K562 (cell line): ENCODE measurements around the gene TFF3. TPM values are rescaled to one million over a fixed set of nuclear protein-coding genes. Genes with fewer than 3 reads are reported as not detected.

ENCODE experiments used
- ATAC-seq: fragments of 200-7000 bp; cut with Tn5 transposase; 3 replicates; pipeline ENCODE4 v1.9.1; 2020; ENCODE audit warnings: moderate library complexity
- BruUV-seq: library from RNA; stranded (reverse); fragments of 400-500 nt; replicated peaks from 2 replicates; lab custom pipeline; 2021; lab: Mats Ljungman, UMichigan
- CTCF ChIA-PET: fragments of 300-600 bp; formaldehyde crosslinking; extraction: SDS; loops from one replicate; lab custom pipeline; 2021; ENCODE audit warnings: low intra/inter-chr PET ratio; lab: Yijun Ruan, JAX
- POLR2A ChIA-PET: fragments of 300-600, 350-650 bp; sonication (Branson Sonifier 250); formaldehyde crosslinking; extraction: SDS; loops from one replicate; lab custom pipeline; 2021; ENCODE audit warnings: antibody characterized with exemption, inconsistent platforms; lab: Yijun Ruan, JAX
- DNase-seq, 4 experiments: peaks; one replicate each; pipeline versions ENCODE4 v3.0.0 to v3.0.0-alpha.2; 2011 to 2018; ENCODE audit warnings: low spot score in 3 of 4, mixed read lengths in 3 of 4; ENCODE audit errors: extremely low read depth in 1 of 4
- FAIRE-seq: peaks from 2 replicates; lab custom pipeline; 2011; peaks lifted over from hg19 to GRCh38; lab: Jason Lieb, UNC
- H2AFZ ChIP-seq: 2 replicates; pipeline ENCODE4 v1.6.0; 2011; ENCODE audit warnings: low read depth, low read length, control low read depth, inconsistent platforms
- H3K27ac ChIP-seq: fragments of 200-600 bp; 3 replicates; pipeline ENCODE4 v1.8.0; 2011; ENCODE audit warnings: low read depth, mild to moderate bottlenecking, control low read depth, inconsistent platforms, low read length, moderate library complexity, mixed read lengths; ENCODE audit errors: extremely low read depth
- H3K27me3 ChIP-seq, 2 experiments: fragments of 300-600 bp in 1 of 2; 2 replicates in 1 of 2; 3 replicates in 1 of 2; pipeline versions ENCODE4 v1.6.0 to v1.8.0; 2011; ENCODE audit warnings: inconsistent platforms in 2 of 2, low read length in 2 of 2, mild to moderate bottlenecking in 1 of 2, mixed read lengths in 1 of 2, moderate library complexity in 1 of 2; ENCODE audit not compliant: control insufficient read depth in 2 of 2, insufficient read depth in 2 of 2
- H3K36me3 ChIP-seq: fragments of 300-600 bp; 3 replicates; pipeline ENCODE4 v1.8.0; 2011; ENCODE audit warnings: mild to moderate bottlenecking, low read length, inconsistent platforms; ENCODE audit not compliant: control insufficient read depth, insufficient read depth
- H3K4me1 ChIP-seq, 2 experiments: fragments of 200-600 bp in 1 of 2; replicated peaks in 1 of 2; 2 replicates in 1 of 2; 3 replicates in 1 of 2; pipeline versions ENCODE4 v1.5.1 to v1.8.0; 2011; ENCODE audit warnings: inconsistent platforms in 2 of 2, low read length in 2 of 2, mild to moderate bottlenecking in 1 of 2, mixed read lengths in 1 of 2, moderate library complexity in 1 of 2; ENCODE audit not compliant: control insufficient read depth in 2 of 2, insufficient read depth in 2 of 2
- H3K4me2 ChIP-seq: 2 replicates; pipeline ENCODE4 v1.6.1; 2011; ENCODE audit warnings: low read length, control low read depth, inconsistent platforms, mixed read lengths; ENCODE audit not compliant: insufficient read depth
- H3K4me3 ChIP-seq: fragments of 200-600 bp; sonication (generic), shearing (Covaris generic); 2 replicates; pipeline ENCODE4 v1.5.1; 2016; ENCODE audit warnings: control low read depth, inconsistent platforms
- H3K79me2 ChIP-seq: fragments of 200-600 bp; 3 replicates; pipeline ENCODE4 v1.8.0; 2011; ENCODE audit warnings: low read length, inconsistent platforms; ENCODE audit not compliant: control insufficient read depth, insufficient read depth
- H3K9ac ChIP-seq, 2 experiments: 2 replicates each; pipeline versions ENCODE4 v1.6.0 to v1.6.1; 2011; ENCODE audit warnings: low read depth in 2 of 2, low read length in 2 of 2, control low read depth in 1 of 2, inconsistent platforms in 1 of 2, mild to moderate bottlenecking in 1 of 2, mixed read lengths in 1 of 2; ENCODE audit not compliant: insufficient read depth in 1 of 2
- H3K9me1 ChIP-seq: one replicate; pipeline ENCODE4 v1.6.0; 2011; ENCODE audit warnings: inconsistent platforms, mild to moderate bottlenecking, low read length, moderate library complexity; ENCODE audit not compliant: control insufficient read depth, insufficient read depth
- H3K9me3 ChIP-seq: replicated peaks from 2 replicates; pipeline ENCODE4 v1.5.1; 2011; ENCODE audit warnings: low read depth, low read length, inconsistent platforms; ENCODE audit not compliant: control insufficient read depth, insufficient read depth
- H4K20me1 ChIP-seq: replicated peaks from 2 replicates; pipeline ENCODE4 v1.6.1; 2011; ENCODE audit warnings: low read length, inconsistent platforms, mixed read lengths; ENCODE audit not compliant: control insufficient read depth, insufficient read depth
- ASH1L ChIP-seq: fragments of 450-650 bp; IDR thresholded peaks from 2 replicates; pipeline ENCODE4 v1.6.1; 2018; ENCODE audit warnings: borderline replicate concordance, mild to moderate bottlenecking, low read depth; ENCODE audit not compliant: partially characterized antibody
- BCLAF1 ChIP-seq, 2 experiments: fragments of 450-650 bp in 1 of 2; IDR thresholded peaks; 2 replicates each; pipeline ENCODE4 v1.6.1; 2011 to 2017; ENCODE audit warnings: low read depth in 2 of 2, antibody characterized with exemption in 1 of 2, borderline replicate concordance in 1 of 2, low read length in 1 of 2, mild to moderate bottlenecking in 1 of 2, mixed read lengths in 1 of 2; ENCODE audit not compliant: control insufficient read depth in 1 of 2
- ELK3 ChIP-seq: fragments of 450-650 bp; formaldehyde crosslinking; IDR thresholded peaks from 2 replicates; pipeline ENCODE4 v1.4.0; 2020; ENCODE audit warnings: mild to moderate bottlenecking
- GATAD2A ChIP-seq: fragments of 450-650 bp; IDR thresholded peaks from 2 replicates; pipeline ENCODE4 v1.6.1; 2017
- HDAC1 ChIP-seq, 2 experiments: fragments of 450-650 bp; IDR thresholded peaks; 2 replicates each; pipeline ENCODE4 v1.6.1; 2016 to 2017; ENCODE audit warnings: inconsistent platforms in 1 of 2, mild to moderate bottlenecking in 1 of 2, moderate library complexity in 1 of 2
- HINFP ChIP-seq: fragments of 450-650 bp; conservative IDR thresholded peaks from 2 replicates; pipeline ENCODE4 v1.6.1; 2016; ENCODE audit warnings: missing genetic modification characterization, low read depth, mild to moderate bottlenecking, control low read depth, missing compliant biosample characterization
- ILK ChIP-seq: fragments of 450-650 bp; IDR thresholded peaks from 2 replicates; pipeline ENCODE4 v1.6.1; 2016; ENCODE audit warnings: missing genetic modification characterization, low read depth, mild to moderate bottlenecking, missing compliant biosample characterization, moderate library complexity, borderline replicate concordance
- NFE2L1 ChIP-seq: fragments of 450-650 bp; IDR thresholded peaks from 2 replicates; pipeline ENCODE4 v1.6.1; 2016; ENCODE audit warnings: missing genetic modification characterization, low read depth, mild to moderate bottlenecking, missing compliant biosample characterization, moderate library complexity, borderline replicate concordance
- NR2F6 ChIP-seq: fragments of 450-650 bp; formaldehyde crosslinking; IDR thresholded peaks from 2 replicates; pipeline ENCODE4 v1.4.0; 2020; ENCODE audit warnings: mild to moderate bottlenecking
- SRSF3 ChIP-seq: fragments of 200-400 bp; formaldehyde crosslinking; IDR thresholded peaks from 2 replicates; pipeline ENCODE4 v1.6.1; 2016; ENCODE audit warnings: mild to moderate bottlenecking, low read length, moderate library complexity; ENCODE audit not compliant: insufficient read depth
- TBP ChIP-seq: optimal IDR thresholded peaks from 2 replicates; pipeline ENCODE3; 2011; ENCODE audit warnings: low read depth, low read length, improper control_type of control experiment
- THRA ChIP-seq: fragments of 450-650 bp; IDR thresholded peaks from 2 replicates; pipeline ENCODE4 v1.6.1; 2017; ENCODE audit warnings: mild to moderate bottlenecking, moderate library complexity
- U2AF1 ChIP-seq: fragments of 200-400 bp; formaldehyde crosslinking; optimal IDR thresholded peaks from 2 replicates; pipeline ENCODE3; 2017; ENCODE audit warnings: mild to moderate bottlenecking, low read depth, low read length, moderate library complexity
- U2AF2 ChIP-seq: fragments of 200-400 bp; formaldehyde crosslinking; optimal IDR thresholded peaks from 2 replicates; pipeline ENCODE3; 2017; ENCODE audit warnings: low read depth, mild to moderate bottlenecking, low read length
- WGBS: fragments of 100-300 bp; shearing (Covaris generic); methylation state at CpG from one replicate; pipeline ENCODE4 v1.1.6; 2016; ENCODE audit warnings: low coverage, mixed read lengths; ENCODE audit not compliant: insufficient coverage; ENCODE audit errors: missing lambda C conversion rate; 5-methylcytosine and 5-hydroxymethylcytosine counted together
- in situ Hi-C: fragments of 300-500 bp; cut with MboI; formaldehyde crosslinking; loops from 4 replicates; pipeline ENCODE4 v1.15.0; 2018; ENCODE audit warnings: inconsistent platforms, mixed read lengths
- intact Hi-C: fragments of 100-400 bp; cut with micrococcal nuclease; formaldehyde crosslinking; loops from 2 replicates; pipeline ENCODE4 v1.14.2; 2022
- polyA plus RNA-seq, 8 experiments: library from polyadenylated mRNA; depleted of rRNA in 4 of 8; stranded (reverse) in 5 of 8; unstranded in 3 of 8; fragments of >200 nt; fragmentation: Nextera tagmentation in 2 of 8; fragmentation: Illumina TruSeq in 1 of 8; extraction: Ambion mirVana in 2 of 8; extraction: Trizol in 1 of 8; gene quantifications; 2 replicates each; pipeline versions ENCODE4 v1.2.1 to v1.2.3, GENCODE V29; 2011 to 2014; ENCODE audit warnings: inconsistent platforms in 1 of 8, missing spikeins in 1 of 8
- total RNA-seq, 7 experiments: library from RNA; depleted of rRNA in 6 of 7; stranded (reverse); fragments of >200 nt in 6 of 7; fragmentation: Illumina TruSeq in 2 of 7; extraction: Trizol in 2 of 7; gene quantifications; 2 replicates each; pipeline versions ENCODE4 v1.2.1 to v1.2.3, GENCODE V29; 2011 to 2021; ENCODE audit warnings: low replicate concordance in 1 of 7

TFF3 gene
- total and polyA plus RNA-seq, 9 of the 15 experiments (the other 6 are each of a cell fraction or from before 2014, with no cell fraction given), result 0.78 TPM; not detected in 8

GRCh38 chr21:42317341-42317741 lies 2.1 kb upstream of the TFF3 start (continued):
- TF ChIP-seq THRA (no peak), TBP (no peak), U2AF1 (no peak), NFE2L1 (tag) (no peak), ELK3 (CRISPR knock-in tag) (no peak), SRSF3 (no peak)

- no peak for FAIRE-seq
- ChIA-PET CTCF (no interaction called here), POLR2A (no interaction called here)
- Histone ChIP-seq H3K9me1 (no peaks in the 10 kb centered on the region), H3K27ac (no peak overlapping the region), H2AFZ (no peak overlapping the region), H3K79me2 (no peaks in the 10 kb centered on the region), H3K27me3 (peaks cover 55 to 87% of the 10 kb centered on the region in 2 experiments), H3K9me3 (no peaks in the 10 kb centered on the region), H4K20me1 (0 out of 2 replicates have a peak, but pooled peaks cover 12% of the 10 kb centered on the region), H3K4me3 (no peak overlapping the region), H3K36me3 (no peaks in the 10 kb centered on the region), H3K4me2 (no peak overlapping the region), H3K9ac (no peak overlapping the region), H3K4me1 (no peaks in the 10 kb centered on the region)
- BruUV-seq, result no TSS peak
- no peak for DNase-seq
- in situ Hi-C loops (loop anchor here (10.0 kb wide), 1 partner anchor 128 kb away; no protein-coding TSS in a partner anchor), intact Hi-C loops (no loop called here)
- 3% methylated on average over 16 of the region's 16 CpGs for WGBS
- no peak for ATAC-seq
- TF ChIP-seq ILK (tag), result no peak
- no peak for TF ChIP-seq NR2F6 (CRISPR knock-in tag)
- no peak for TF ChIP-seq ASH1L
- no peak for TF ChIP-seq HDAC1 (IDR thresholded peaks at IDR 0.05)
- no peak for TF ChIP-seq GATAD2A
- TF ChIP-seq HINFP, result no peak
- no peak for TF ChIP-seq U2AF2
- no peak for TF ChIP-seq BCLAF1 (IDR thresholded peaks at IDR 0.05; ENCODE audit: borderline replicate concordance in 1 of 2, control insufficient read depth in 1 of 2, low read depth in 2 of 2, low read length in 1 of 2)
These were observed 1.7 kb upstream of the TFF3 start for GRCh38 chr21:42316891-42317290.
